MM.1S (cell line): Measurements from ENCODE around the gene SDF2L1.

Source experiments
- DNase-seq: peaks from one replicate; pipeline ENCODE4 v3.0.0-alpha.2; 2015
- H2AFZ ChIP-seq: fragments of 300-600 bp; sonication (generic); 2 replicates; pipeline ENCODE4 v1.6.0; 2016; ENCODE audit warnings: antibody characterized with exemption, low read length
- H3F3A ChIP-seq: fragments of 300-600 bp; sonication (generic); 2 replicates; pipeline ENCODE4 v1.6.1; 2016; ENCODE audit warnings: mild to moderate bottlenecking, antibody characterized with exemption, low read length, moderate library complexity, mixed read lengths; ENCODE audit not compliant: insufficient read depth
- H3K27ac ChIP-seq: fragments of 300-600 bp; sonication (generic); 2 replicates; pipeline ENCODE4 v1.5.1; 2016; ENCODE audit warnings: mild to moderate bottlenecking, low read length
- H3K27me3 ChIP-seq: fragments of 300-600 bp; sonication (generic); replicated peaks from 2 replicates; pipeline ENCODE4 v1.6.0; 2016; ENCODE audit warnings: low read length; ENCODE audit not compliant: insufficient read depth
- H3K36me3 ChIP-seq: fragments of 300-600 bp; sonication (generic); replicated peaks from 2 replicates; pipeline ENCODE4 v1.6.1; 2016; ENCODE audit warnings: mild to moderate bottlenecking, low read length, mixed read lengths; ENCODE audit not compliant: insufficient read depth
- H3K4me1 ChIP-seq: fragments of 300-600 bp; sonication (generic); 2 replicates; pipeline ENCODE4 v1.6.1; 2016; ENCODE audit warnings: low read length, mixed read lengths
- H3K4me2 ChIP-seq: fragments of 300-600 bp; sonication (generic); 2 replicates; pipeline ENCODE4 v1.6.0; 2016; ENCODE audit warnings: low read depth, low read length
- H3K4me3 ChIP-seq: fragments of 300-600 bp; sonication (generic); 2 replicates; pipeline ENCODE4 v1.5.1; 2016; ENCODE audit warnings: low read length, mixed read lengths
- H3K79me2 ChIP-seq: fragments of 300-600 bp; sonication (generic); 2 replicates; pipeline ENCODE4 v1.6.1; 2016; ENCODE audit warnings: mixed run types, low read length, mixed read lengths
- H3K9ac ChIP-seq: fragments of 300-600 bp; sonication (generic); 2 replicates; pipeline ENCODE4 v1.6.1; 2016; ENCODE audit warnings: low read length, mixed read lengths
- H3K9me2 ChIP-seq: fragments of 300-600 bp; sonication (generic); replicated peaks from 2 replicates; pipeline ENCODE4 v1.6.1; 2016; ENCODE audit warnings: mild to moderate bottlenecking, low read length, mixed read lengths; ENCODE audit not compliant: insufficient read depth
- H3K9me3 ChIP-seq: fragments of 300-600 bp; sonication (generic); replicated peaks from 2 replicates; pipeline ENCODE4 v1.6.1; 2016; ENCODE audit warnings: mild to moderate bottlenecking, low read length, mixed read lengths; ENCODE audit not compliant: insufficient read depth
- H4K20me1 ChIP-seq: fragments of 300-600 bp; sonication (generic); 2 replicates; pipeline ENCODE4 v1.6.1; 2016; ENCODE audit warnings: mild to moderate bottlenecking, low read length, moderate library complexity, mixed read lengths; ENCODE audit not compliant: insufficient read depth
- CTCF ChIP-seq: fragments of 300-600 bp; sonication (generic); IDR thresholded peaks from 2 replicates; pipeline ENCODE4 v1.5.1; 2016; ENCODE audit warnings: antibody characterized with exemption, low read length, mixed read lengths
- EZH2 ChIP-seq: fragments of 300-600 bp; sonication (generic); optimal IDR thresholded peaks from 2 replicates; pipeline ENCODE3; 2017; ENCODE audit warnings: low read depth, mild to moderate bottlenecking, antibody characterized with exemption, low read length, mixed read lengths
- EZH2phosphoT487 ChIP-seq: fragments of 300-600 bp; sonication (generic); IDR thresholded peaks from 2 replicates; pipeline ENCODE4 v1.6.1; 2018; ENCODE audit warnings: antibody characterized with exemption, low read length

Gene SDF2L1

GRCh38 chr22:21599053-21599893 is 42.8 kb upstream of the SDF2L1 start:
- Histone ChIP-seq H3K9ac (no peak overlapping the region), H3K4me2 (no peak overlapping the region), H3K79me2 (peaks cover 97% of the 10 kb centered on the region), H3K4me1 (no peaks in the 10 kb centered on the region), H3F3A (no peaks in the 10 kb centered on the region), H2AFZ (no peak overlapping the region), H3K27ac (no peak overlapping the region), H4K20me1 (peaks cover 19% of the 10 kb centered on the region), H3K9me3 (no peaks in the 10 kb centered on the region), H3K27me3 (no peaks in the 10 kb centered on the region), H3K36me3 (no peaks in the 10 kb centered on the region), H3K9me2 (no peaks in the 10 kb centered on the region), H3K4me3 (no peak overlapping the region)
- TF ChIP-seq CTCF (no peak), EZH2phosphoT487 (no peak), EZH2 (no peak)
- DNase-seq: no peak

- H3K9me3 ChIP-seq: no peaks in the 10 kb centered on the region
- no peaks in the 10 kb centered on the region for H3K27me3 ChIP-seq
- no peaks in the 10 kb centered on the region for H3F3A ChIP-seq
- H3K27ac ChIP-seq: no peak overlapping the region
- no peak overlapping the region for H3K4me2 ChIP-seq
- no peak overlapping the region for H3K4me3 ChIP-seq
- no peak overlapping the region for H2AFZ ChIP-seq
- TF ChIP-seq EZH2phosphoT487 (no peak), CTCF (no peak), EZH2 (no peak)
- no peaks in the 10 kb centered on the region for H3K4me1 ChIP-seq
- no peak for DNase-seq
- H3K36me3 ChIP-seq: no peaks in the 10 kb centered on the region
- H3K79me2 ChIP-seq: peaks cover 97% of the 10 kb centered on the region
- H3K9me2 ChIP-seq: no peaks in the 10 kb centered on the region
- no peak overlapping the region for H3K9ac ChIP-seq
- peaks cover 21% of the 10 kb centered on the region for H4K20me1 ChIP-seq
Measured at GRCh38 chr22:21602579-21602978, 39.5 kb upstream of the SDF2L1 start.

GRCh38 chr22:21603973-21604372 is 38.1 kb upstream of the SDF2L1 start:
- Histone ChIP-seq H3K4me1 (no peaks in the 10 kb centered on the region), H3K4me2 (no peak overlapping the region), H3K9ac (no peak overlapping the region), H3K4me3 (no peak overlapping the region), H3K36me3 (no peaks in the 10 kb centered on the region), H3K9me3 (no peaks in the 10 kb centered on the region), H3K9me2 (no peaks in the 10 kb centered on the region), H3K27me3 (no peaks in the 10 kb centered on the region), H2AFZ (no peak overlapping the region), H3K79me2 (peaks cover 96% of the 10 kb centered on the region), H3K27ac (no peak overlapping the region), H4K20me1 (peaks cover 26% of the 10 kb centered on the region), H3F3A (no peaks in the 10 kb centered on the region)
- no peak for TF ChIP-seq EZH2
- no peak for TF ChIP-seq EZH2phosphoT487
- TF ChIP-seq CTCF: no peak
- DNase-seq: no peak
